Neural cell (in vitro differentiated cells): ENCODE results near the gene BANP. TPM values are rescaled to one million over a fixed set of nuclear protein-coding genes. Genes with fewer than 3 reads are reported as not detected.
"Not testable (repeated sequence)": the region's sequence is repeated elsewhere in the genome, so short reads cannot be mapped to it uniquely, and the experiment has no call there.

Experiments
- H2AFZ ChIP-seq: fragments of 200-600, 300-800 bp; sonication (generic), shearing (Covaris generic); 2 replicates; pipeline ENCODE4 v1.6.0; 2014; ENCODE audit warnings: low read depth, mild to moderate bottlenecking, antibody characterized with exemption, low read length, moderate library complexity
- H3F3A ChIP-seq: fragments of 200-600 bp; shearing (Covaris generic); 2 replicates; pipeline ENCODE4 v1.6.1; 2016; ENCODE audit warnings: mild to moderate bottlenecking, moderate library complexity, mixed read lengths, antibody characterized with exemption, low read length; ENCODE audit not compliant: insufficient read depth, poor library complexity, severe bottlenecking
- H3K27ac ChIP-seq: fragments of 200-600, 300-800 bp; sonication (generic), shearing (Covaris generic); 2 replicates; pipeline ENCODE4 v1.5.1; 2014; ENCODE audit warnings: mild to moderate bottlenecking, low read length, moderate library complexity
- H3K27me3 ChIP-seq: fragments of 300-800, 200-600 bp; sonication (generic), shearing (Covaris generic); 2 replicates; pipeline ENCODE4 v1.6.0; 2014; ENCODE audit warnings: mild to moderate bottlenecking, low read depth, low read length, moderate library complexity; ENCODE audit not compliant: insufficient read depth
- H3K36me3 ChIP-seq: fragments of 300-800, 200-600 bp; sonication (generic), shearing (Covaris generic); 2 replicates; pipeline ENCODE4 v1.5.1; 2014; ENCODE audit warnings: mild to moderate bottlenecking, antibody characterized with exemption, low read length, moderate library complexity; ENCODE audit not compliant: insufficient read depth
- H3K4me2 ChIP-seq: fragments of 300-800, 200-600 bp; sonication (generic), shearing (Covaris generic); 2 replicates; pipeline ENCODE4 v1.6.0; 2014; ENCODE audit warnings: mild to moderate bottlenecking, low read length
- H3K4me3 ChIP-seq: fragments of 300-800, 200-600 bp; sonication (generic), shearing (Covaris generic); 2 replicates; pipeline ENCODE4 v1.5.1; 2014; ENCODE audit warnings: mild to moderate bottlenecking, low read length, moderate library complexity
- H3K79me2 ChIP-seq: fragments of 200-600 bp; shearing (Covaris generic); replicated peaks from 2 replicates; pipeline ENCODE4 v1.6.0; 2014; ENCODE audit warnings: mild to moderate bottlenecking, low read length, moderate library complexity; ENCODE audit not compliant: insufficient read depth
- H3K9ac ChIP-seq: fragments of 300-800, 200-600 bp; sonication (generic), shearing (Covaris generic); 2 replicates; pipeline ENCODE4 v1.6.1; 2016; ENCODE audit warnings: mild to moderate bottlenecking, low read length, mixed read lengths
- H3K9me2 ChIP-seq: fragments of 200-600 bp; shearing (Covaris generic); 2 replicates; pipeline ENCODE4 v1.6.1; 2016; ENCODE audit warnings: mild to moderate bottlenecking, low read length, mixed read lengths; ENCODE audit not compliant: insufficient read depth
- H3K9me3 ChIP-seq: fragments of 200-600, 300-800 bp; sonication (generic), shearing (Covaris generic); 2 replicates; pipeline ENCODE4 v1.6.1; 2016; ENCODE audit warnings: mild to moderate bottlenecking, mixed run types, low read length, moderate library complexity, mixed read lengths
- H4K20me1 ChIP-seq: fragments of 200-600 bp; shearing (Covaris generic); 2 replicates; pipeline ENCODE4 v1.6.1; 2016; ENCODE audit warnings: mild to moderate bottlenecking, mixed run types; ENCODE audit not compliant: insufficient read depth
- EP300 ChIP-seq: fragments of 450-650 bp; conservative IDR thresholded peaks from 2 replicates; pipeline ENCODE4 v1.6.1; 2014; ENCODE audit warnings: antibody characterized with exemption, mild to moderate bottlenecking, moderate library complexity; ENCODE audit not compliant: poor library complexity, severe bottlenecking
- MXI1 ChIP-seq: fragments of 450-650 bp; conservative IDR thresholded peaks from 2 replicates; pipeline ENCODE4 v1.6.1; 2014; ENCODE audit warnings: antibody characterized with exemption, mild to moderate bottlenecking; ENCODE audit not compliant: poor library complexity, severe bottlenecking
- POLR2AphosphoS5 ChIP-seq: IDR thresholded peaks from 2 replicates; pipeline ENCODE4 v1.6.1; 2012
- RAD21 ChIP-seq: fragments of 450-650 bp; conservative IDR thresholded peaks from 2 replicates; pipeline ENCODE4 v1.6.1; 2014; ENCODE audit warnings: antibody characterized with exemption, mild to moderate bottlenecking, moderate library complexity
- REST ChIP-seq: IDR thresholded peaks from 2 replicates; pipeline ENCODE4 v1.6.1; 2012; ENCODE audit warnings: borderline replicate concordance
- SMC3 ChIP-seq: fragments of 450-650 bp; conservative IDR thresholded peaks from 2 replicates; pipeline ENCODE4 v1.6.1; 2014; ENCODE audit warnings: antibody characterized with exemption, mild to moderate bottlenecking, moderate library complexity; ENCODE audit not compliant: poor library complexity
- polyA plus RNA-seq: library from polyadenylated mRNA; depleted of rRNA; stranded (reverse); fragments of >200 nt; gene quantifications from 2 replicates; pipeline ENCODE4 v1.2.3, GENCODE V29; 2014
- TF ChIP-seq, protein P1 (sequence below): fragments of 450-650 bp; IDR thresholded peaks from 2 replicates; pipeline ENCODE4 v1.5.1; 2014; ENCODE audit warnings: antibody characterized with exemption, mild to moderate bottlenecking, moderate library complexity; ENCODE audit not compliant: poor library complexity, severe bottlenecking

The BANP gene
- polyA plus RNA-seq, 1 donor from 2014 or later = 20.6 TPM

- TF ChIP-seq MXI1 (no peak), RAD21 (no peak), SMC3 (no peak), POLR2AphosphoS5 (no peak), EP300 (no peak)
- TF ChIP-seq, protein P1, sequence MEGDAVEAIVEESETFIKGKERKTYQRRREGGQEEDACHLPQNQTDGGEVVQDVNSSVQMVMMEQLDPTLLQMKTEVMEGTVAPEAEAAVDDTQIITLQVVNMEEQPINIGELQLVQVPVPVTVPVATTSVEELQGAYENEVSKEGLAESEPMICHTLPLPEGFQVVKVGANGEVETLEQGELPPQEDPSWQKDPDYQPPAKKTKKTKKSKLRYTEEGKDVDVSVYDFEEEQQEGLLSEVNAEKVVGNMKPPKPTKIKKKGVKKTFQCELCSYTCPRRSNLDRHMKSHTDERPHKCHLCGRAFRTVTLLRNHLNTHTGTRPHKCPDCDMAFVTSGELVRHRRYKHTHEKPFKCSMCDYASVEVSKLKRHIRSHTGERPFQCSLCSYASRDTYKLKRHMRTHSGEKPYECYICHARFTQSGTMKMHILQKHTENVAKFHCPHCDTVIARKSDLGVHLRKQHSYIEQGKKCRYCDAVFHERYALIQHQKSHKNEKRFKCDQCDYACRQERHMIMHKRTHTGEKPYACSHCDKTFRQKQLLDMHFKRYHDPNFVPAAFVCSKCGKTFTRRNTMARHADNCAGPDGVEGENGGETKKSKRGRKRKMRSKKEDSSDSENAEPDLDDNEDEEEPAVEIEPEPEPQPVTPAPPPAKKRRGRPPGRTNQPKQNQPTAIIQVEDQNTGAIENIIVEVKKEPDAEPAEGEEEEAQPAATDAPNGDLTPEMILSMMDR = no peak
- Histone ChIP-seq H3K4me3 (no peak overlapping the region), H3K9ac (no peak overlapping the region), H3K36me3 (no peaks in the 10 kb centered on the region), H3K9me3 (no peaks in the 10 kb centered on the region), H3K79me2 (no peaks in the 10 kb centered on the region), H3K9me2 (no peaks in the 10 kb centered on the region), H3F3A (no peaks in the 10 kb centered on the region), H3K4me2 (no peak overlapping the region), H2AFZ (no peak overlapping the region), H3K27me3 (no peaks in the 10 kb centered on the region), H3K27ac (no peak overlapping the region), H4K20me1 (no peaks in the 10 kb centered on the region)
Observed at GRCh38 chr16:88074041-88074440, 122.8 kb downstream of the BANP start.

- Histone ChIP-seq H3F3A (no peaks in the 10 kb centered on the region), H3K4me2 (no peak overlapping the region), H3K9me2 (no peaks in the 10 kb centered on the region), H3K27me3 (no peaks in the 10 kb centered on the region), H3K9me3 (peaks cover 3% of the 10 kb centered on the region), H2AFZ (no peak overlapping the region), H3K79me2 (no peaks in the 10 kb centered on the region), H3K4me3 (no peak overlapping the region), H3K27ac (no peak overlapping the region), H3K9ac (no peak overlapping the region), H3K36me3 (no peaks in the 10 kb centered on the region), H4K20me1 (no peaks in the 10 kb centered on the region)
- no peak for TF ChIP-seq POLR2AphosphoS5
- TF ChIP-seq EP300 = no peak
- TF ChIP-seq, protein P1 = no peak
- no peak for TF ChIP-seq SMC3
- TF ChIP-seq REST = no peak
- no peak for TF ChIP-seq MXI1
- TF ChIP-seq RAD21 = no peak
Observed at GRCh38 chr16:88076211-88076931, 125.1 kb downstream of the BANP start.

DNA sequence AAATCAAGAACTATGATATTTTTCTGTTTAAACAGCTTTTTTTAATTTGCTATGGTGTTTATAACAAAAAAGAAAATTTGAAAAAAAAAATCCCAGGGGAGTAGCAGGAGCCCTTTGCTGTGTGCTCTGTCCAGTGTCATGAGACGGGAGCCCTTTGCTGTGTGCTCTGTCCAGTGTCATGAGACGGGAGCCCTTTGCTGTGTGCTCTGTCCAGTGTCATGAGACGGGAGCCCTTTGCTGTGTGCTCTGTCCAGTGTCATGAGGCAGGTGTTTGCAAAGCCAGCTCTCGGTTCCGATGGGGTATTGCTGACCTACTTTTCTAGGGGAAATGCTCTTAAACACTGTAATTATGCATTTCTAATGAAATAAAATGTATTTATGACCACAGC is 125.7 kb downstream of the BANP start:
- not testable (repeated sequence) for H3K9ac ChIP-seq, H2AFZ ChIP-seq, H4K20me1 ChIP-seq, H3F3A ChIP-seq, H3K27ac ChIP-seq, H3K4me2 ChIP-seq, H3K79me2 ChIP-seq, H3K9me2 ChIP-seq, H3K4me3 ChIP-seq, H3K9me3 ChIP-seq, H3K27me3 ChIP-seq, H3K36me3 ChIP-seq
